Measurements from ENCODE around the gene SH3PXD2B. TPM values are rescaled to one million over a fixed set of nuclear protein-coding genes. Genes with fewer than 3 reads are reported as not detected.

The SH3PXD2B gene
- total and polyA plus RNA-seq, 2 of the 13 experiments (the other 11 are each of a cell fraction or from before 2014, with no cell fraction given) = 3.4 to 4.6 TPM

GRCh38 chr5:172414531-172415361 is 39.6 kb downstream of the SH3PXD2B start (continued):
- TF ChIP-seq ZBTB40 (IDR thresholded peaks at IDR 0.05) (no peak), ZBTB40 (CRISPR knock-in tag; IDR thresholded peaks at IDR 0.05) (peak; percentile 40; the same call in 1 of the 2 replicates), TARDBP (CRISPR knock-in tag; IDR thresholded peaks at IDR 0.05) (peak; percentile 74; the same call in 1 of the 2 replicates), HDAC2 (CRISPR knock-in tag; IDR thresholded peaks at IDR 0.05) (peak; percentile 93), RCOR2 (CRISPR knock-in tag; IDR thresholded peaks at IDR 0.05) (peak; percentile 89; the same call in 1 of the 2 replicates), KDM3A (CRISPR knock-in tag; IDR thresholded peaks at IDR 0.05; ENCODE audit: low read depth) (peak; percentile 64; the same call in 1 of the 2 replicates), ZNF251 (CRISPR knock-in tag; IDR thresholded peaks at IDR 0.05) (no peak), NCOA2 (CRISPR knock-in tag; IDR thresholded peaks at IDR 0.05) (peak; percentile 88), AKNA (CRISPR knock-in tag; IDR thresholded peaks at IDR 0.05; ENCODE audit: borderline replicate concordance) (no peak)
- TF ChIP-seq, protein P1, sequence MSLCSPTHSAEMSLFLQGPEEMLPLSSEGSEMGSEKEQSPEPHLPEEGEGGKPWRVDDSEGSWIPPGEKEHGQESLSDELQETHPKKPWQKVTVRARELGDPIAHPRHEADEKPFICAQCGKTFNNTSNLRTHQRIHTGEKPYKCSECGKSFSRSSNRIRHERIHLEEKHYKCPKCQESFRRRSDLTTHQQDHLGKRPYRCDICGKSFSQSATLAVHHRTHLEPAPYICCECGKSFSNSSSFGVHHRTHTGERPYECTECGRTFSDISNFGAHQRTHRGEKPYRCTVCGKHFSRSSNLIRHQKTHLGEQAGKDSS (CRISPR knock-in tag; IDR thresholded peaks at IDR 0.05; ENCODE audit: borderline replicate concordance, low read depth) = no peak
- TF ChIP-seq, protein P2, sequence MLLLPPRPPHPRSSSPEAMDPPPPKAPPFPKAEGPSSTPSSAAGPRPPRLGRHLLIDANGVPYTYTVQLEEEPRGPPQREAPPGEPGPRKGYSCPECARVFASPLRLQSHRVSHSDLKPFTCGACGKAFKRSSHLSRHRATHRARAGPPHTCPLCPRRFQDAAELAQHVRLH (CRISPR knock-in tag; IDR thresholded peaks at IDR 0.05; ENCODE audit: borderline replicate concordance, low read depth) = peak; percentile 37; the same call in 1 of the 2 replicates
- TF ChIP-seq, protein P3, sequence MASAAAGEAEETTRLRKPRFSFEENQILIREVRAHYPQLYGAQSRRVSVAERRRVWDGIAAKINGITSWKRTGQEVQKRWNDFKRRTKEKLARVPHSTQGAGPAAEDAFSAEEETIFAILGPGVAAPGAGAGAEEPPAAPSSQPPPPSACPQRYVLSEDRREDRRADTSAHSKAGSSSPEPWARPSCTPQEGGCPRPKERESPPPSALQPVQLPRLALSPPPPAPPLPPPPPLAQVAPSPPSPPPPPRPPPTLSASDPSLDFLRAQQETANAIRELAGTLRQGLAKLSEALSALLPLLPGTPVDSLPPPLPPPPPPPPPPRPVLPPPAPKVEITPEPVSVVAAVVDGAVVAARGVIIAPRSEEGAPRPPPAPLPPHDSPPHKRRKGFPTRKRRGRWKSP (CRISPR knock-in tag; IDR thresholded peaks at IDR 0.05) = peak; percentile 79; the same call in 1 of the 2 replicates
